Measurements from ENCODE around the gene TRMT2B.
"Not testable (repeated sequence)": the region's sequence is repeated elsewhere in the genome, so short reads cannot be mapped to it uniquely, and the experiment has no call there.

TRMT2B gene

DNA sequence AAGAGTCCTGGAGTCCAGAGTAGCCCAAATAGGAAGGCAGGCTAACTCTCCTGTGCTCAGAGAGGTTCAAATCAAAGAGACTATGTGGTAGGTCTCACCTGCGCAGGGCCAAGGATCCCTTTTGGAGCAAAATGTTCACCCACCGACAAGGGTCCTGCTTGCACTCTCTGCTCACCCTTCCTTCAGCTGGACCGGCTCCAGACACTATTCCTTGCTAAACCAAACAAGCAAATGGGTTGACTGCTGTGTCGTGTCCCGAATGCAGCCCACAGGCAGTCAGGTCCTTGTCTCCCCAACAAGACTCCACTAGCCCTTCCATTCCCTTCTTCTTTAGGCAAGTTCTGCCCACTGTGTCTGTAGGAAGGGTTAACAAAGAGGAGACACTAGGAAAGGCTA is 760 bp downstream of the TRMT2B start:
- Mint-ChIP-seq H3K27me3 (no peaks in the 10 kb centered on the region), H3K9me3 (no peaks in the 10 kb centered on the region), H3K36me3 (peaks cover 10 to 26% of the 10 kb centered on the region in 2 donors), H3K4me3 (peak overlapping the region; percentile 83 to 88), H3K27ac (peak overlapping the region; percentile 96), H3K4me1 (peaks cover 4 to 15% of the 10 kb centered on the region in 2 donors)
- DNase-seq (no peak), ATAC-seq (replicated peaks) (peak in 1 of 2 donors; percentile 4)

DNA sequence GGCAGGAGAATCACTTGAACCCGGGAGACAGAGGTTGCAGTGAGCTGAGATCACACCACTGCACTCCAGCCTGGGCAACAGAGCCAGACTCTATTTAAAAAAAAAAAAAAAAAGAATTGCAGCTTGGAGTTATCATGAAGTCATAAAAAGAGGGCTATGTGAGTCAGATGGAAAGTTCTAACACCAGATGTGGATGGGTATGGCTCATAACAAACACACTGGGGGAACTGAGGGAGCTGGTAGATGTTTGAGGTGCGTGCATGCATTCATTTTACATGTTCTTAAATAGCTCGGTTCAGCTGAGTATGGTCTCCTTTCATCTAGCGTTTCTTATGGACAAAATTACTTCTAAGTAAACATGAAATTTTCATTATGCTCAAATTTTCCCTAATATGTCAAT is 11.7 kb downstream of the TRMT2B start:
- no peaks in the 10 kb centered on the region for H3K9me3 Mint-ChIP-seq
- H3K4me3 Mint-ChIP-seq: no peak overlapping the region
- DNase-seq (no peak), ATAC-seq (replicated peaks) (peak; percentile 44 to 73)
- no peaks in the 10 kb centered on the region for H3K27me3 Mint-ChIP-seq
- H3K27ac Mint-ChIP-seq: no peak overlapping the region
- H3K4me1 Mint-ChIP-seq: peaks cover 0 to 10% of the 10 kb centered on the region in 2 donors
- H3K36me3 Mint-ChIP-seq: peaks cover 12 to 24% of the 10 kb centered on the region in 2 donors

DNA sequence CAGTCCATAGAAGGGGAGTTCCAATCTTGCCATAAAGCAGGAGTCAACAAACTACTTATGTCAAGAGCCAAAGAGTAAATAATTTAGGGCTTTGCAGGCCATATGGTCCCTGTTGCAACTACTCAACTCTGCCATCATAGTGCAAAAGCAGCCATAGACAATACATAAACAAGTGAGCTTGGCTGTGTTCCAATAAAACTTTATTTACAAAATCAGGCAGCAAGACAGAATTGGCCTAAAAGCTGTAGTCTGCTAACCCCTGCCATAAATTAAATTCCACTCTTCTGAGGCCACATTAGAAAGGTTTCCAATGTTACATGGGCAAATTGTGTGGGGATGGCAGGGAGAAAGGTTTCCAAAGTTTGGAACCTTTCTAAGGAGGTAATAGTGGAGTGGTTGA is 14.7 kb downstream of the TRMT2B start:
- Mint-ChIP-seq H3K27ac (no peak overlapping the region), H3K27me3 (no peaks in the 10 kb centered on the region), H3K9me3 (no peaks in the 10 kb centered on the region), H3K36me3 (peaks cover 8 to 18% of the 10 kb centered on the region in 2 donors), H3K4me1 (no peaks in the 10 kb centered on the region), H3K4me3 (no peak overlapping the region)
- ATAC-seq (replicated peaks) (no peak), DNase-seq (no peak)

DNA sequence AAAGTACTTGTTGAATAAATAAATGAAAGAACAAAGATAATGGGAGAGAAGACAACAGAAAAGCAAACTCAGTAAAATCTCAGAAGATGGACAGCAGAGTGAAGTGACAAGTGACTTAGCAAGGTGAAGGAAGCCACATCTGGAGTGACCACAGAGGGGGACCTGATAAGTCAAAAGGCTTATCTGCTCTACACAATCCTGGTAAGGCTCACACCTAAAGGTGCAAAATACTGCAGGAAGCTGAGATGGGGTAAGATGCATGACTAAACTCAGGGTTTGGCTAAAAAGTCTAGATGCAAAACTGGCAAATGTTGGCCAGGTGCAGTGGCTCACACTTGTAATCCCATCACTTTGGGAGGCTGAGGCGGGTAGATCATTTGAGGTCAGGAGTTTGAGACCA is 22.2 kb downstream of the TRMT2B start:
- DNase-seq: no peak
- ATAC-seq (replicated peaks): no peak
- H3K27me3 Mint-ChIP-seq: peaks cover 0 to 3% of the 10 kb centered on the region in 2 donors
- H3K4me3 Mint-ChIP-seq: no peak overlapping the region
- H3K9me3 Mint-ChIP-seq: no peaks in the 10 kb centered on the region
- H3K36me3 Mint-ChIP-seq: peaks cover 18 to 21% of the 10 kb centered on the region in 2 donors
- no peak overlapping the region for H3K27ac Mint-ChIP-seq
- no peaks in the 10 kb centered on the region for H3K4me1 Mint-ChIP-seq

DNA sequence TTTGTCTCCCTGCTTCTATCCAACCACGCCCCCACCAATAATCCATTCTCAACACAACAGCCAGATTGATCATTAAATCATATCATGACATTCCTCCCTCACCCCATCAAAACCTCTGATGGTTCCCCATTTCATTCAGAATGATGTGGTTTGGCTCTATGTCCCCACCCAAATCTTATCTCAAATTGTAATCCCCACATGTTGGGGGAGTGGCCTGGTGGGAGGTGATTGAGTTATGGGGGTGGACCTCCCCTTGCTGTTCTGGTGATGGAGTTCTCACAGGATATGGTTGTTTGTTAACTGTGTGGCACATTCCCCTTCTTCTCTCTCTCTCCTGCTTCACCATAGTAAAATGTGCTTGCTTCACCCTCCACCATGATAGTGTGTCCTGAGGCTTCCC is 23.3 kb downstream of the TRMT2B start:
- Mint-ChIP-seq H3K4me1 (no peaks in the 10 kb centered on the region), H3K27me3 (peaks cover 0 to 3% of the 10 kb centered on the region in 2 donors), H3K4me3 (no peak overlapping the region), H3K27ac (no peak overlapping the region), H3K9me3 (no peaks in the 10 kb centered on the region), H3K36me3 (peaks cover 18 to 21% of the 10 kb centered on the region in 2 donors)
- no peak for DNase-seq
- no peak for ATAC-seq (replicated peaks)

DNA sequence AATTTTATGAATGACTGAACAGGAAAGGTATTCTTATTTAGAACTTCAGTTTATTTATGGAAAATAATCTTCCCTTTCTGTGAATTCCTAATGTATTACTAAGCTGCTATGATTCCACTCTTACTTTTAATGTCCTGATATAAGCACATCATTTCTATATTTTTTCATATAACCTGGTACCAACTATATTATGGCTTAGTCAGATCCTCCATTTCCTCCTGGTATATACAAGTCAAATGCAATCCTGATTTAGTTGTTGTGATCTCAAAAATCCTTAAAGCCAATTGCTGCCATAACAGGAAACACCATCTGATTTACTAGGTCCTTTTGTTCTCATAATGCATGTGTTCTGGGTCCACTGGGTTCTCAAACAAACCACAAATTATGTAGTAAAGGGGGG is 26.8 kb downstream of the TRMT2B start:
- H3K36me3 Mint-ChIP-seq: peaks cover 20 to 31% of the 10 kb centered on the region in 2 donors
- no peaks in the 10 kb centered on the region for H3K4me1 Mint-ChIP-seq
- ATAC-seq (replicated peaks) (no peak), DNase-seq (no peak)
- H3K9me3 Mint-ChIP-seq: no peaks in the 10 kb centered on the region
- H3K27me3 Mint-ChIP-seq: peaks cover 0 to 3% of the 10 kb centered on the region in 2 donors
- no peak overlapping the region for H3K27ac Mint-ChIP-seq
- no peak overlapping the region for H3K4me3 Mint-ChIP-seq

DNA sequence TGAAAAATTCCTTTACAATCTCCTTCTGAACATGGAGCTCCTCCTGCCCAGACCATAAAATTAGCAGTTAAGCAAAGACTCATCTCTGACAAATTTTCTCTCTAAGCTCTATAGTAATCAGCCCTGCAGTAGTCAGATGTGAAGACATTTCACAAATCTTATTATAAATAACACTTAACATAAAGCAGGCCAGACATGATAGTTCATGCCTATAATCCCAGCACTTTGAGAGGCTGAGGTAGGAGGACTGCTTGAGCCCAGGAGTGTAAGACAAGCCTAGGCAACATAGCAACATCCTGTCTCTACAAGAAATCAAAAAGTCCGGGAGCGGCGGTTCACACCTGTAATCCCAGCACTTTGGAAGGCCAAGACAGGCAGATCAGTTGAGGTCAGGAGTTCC is 29.9 kb downstream of the TRMT2B start:
- no peak overlapping the region for H3K4me3 Mint-ChIP-seq
- no peaks in the 10 kb centered on the region for H3K4me1 Mint-ChIP-seq
- no peaks in the 10 kb centered on the region for H3K9me3 Mint-ChIP-seq
- H3K36me3 Mint-ChIP-seq: peaks cover 11 to 25% of the 10 kb centered on the region in 2 donors
- ATAC-seq (replicated peaks) (no peak), DNase-seq (no peak)
- peaks cover 0 to 3% of the 10 kb centered on the region in 2 donors for H3K27me3 Mint-ChIP-seq
- H3K27ac Mint-ChIP-seq: no peak overlapping the region

DNA sequence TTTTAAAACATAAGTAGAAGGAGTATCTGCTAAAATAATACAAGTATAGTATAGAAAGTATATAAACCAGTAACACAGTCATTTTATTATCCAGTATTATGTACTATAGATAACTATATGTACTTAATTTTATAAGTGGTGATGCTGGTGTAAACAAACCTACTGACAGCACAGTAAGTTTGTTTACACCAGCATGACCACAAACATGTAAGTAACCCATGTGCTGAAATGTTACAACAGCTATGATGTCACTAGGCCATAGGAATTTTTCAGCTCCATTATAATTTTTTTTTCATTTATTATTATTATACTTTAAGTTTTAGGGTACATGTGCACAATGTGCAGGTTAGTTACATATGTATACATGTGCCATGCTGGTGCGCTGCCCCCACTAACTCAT is 39.9 kb downstream of the TRMT2B start:
- not testable (repeated sequence) for DNase-seq; H3K4me3 Mint-ChIP-seq; ATAC-seq (replicated peaks); H3K27me3 Mint-ChIP-seq; H3K27ac Mint-ChIP-seq; H3K4me1 Mint-ChIP-seq; H3K9me3 Mint-ChIP-seq
- H3K36me3 Mint-ChIP-seq: peaks cover 12 to 13% of the 10 kb centered on the region in 2 donors

DNA sequence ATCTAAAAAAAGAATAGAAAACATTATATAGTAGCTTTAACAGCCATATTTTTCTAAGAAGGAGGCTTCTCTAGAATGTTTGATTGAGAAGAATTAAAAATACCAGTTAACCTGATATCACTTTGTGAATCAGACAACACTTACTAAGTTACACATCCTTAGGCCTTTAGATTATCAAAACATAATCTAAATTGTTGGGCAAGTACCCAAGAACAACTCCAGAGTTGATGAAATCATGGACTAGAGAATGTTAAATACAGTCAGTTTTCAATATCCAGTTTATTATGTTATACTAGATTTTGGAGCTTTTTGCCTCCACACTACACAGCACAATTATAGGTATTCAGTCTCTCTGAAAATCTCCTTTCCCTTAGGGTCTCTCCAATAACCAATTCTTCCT is 42.8 kb downstream of the TRMT2B start:
- H3K4me1 Mint-ChIP-seq: no peaks in the 10 kb centered on the region
- no peak for DNase-seq
- H3K27me3 Mint-ChIP-seq: no peaks in the 10 kb centered on the region
- H3K4me3 Mint-ChIP-seq: no peak overlapping the region
- no peak overlapping the region for H3K27ac Mint-ChIP-seq
- H3K9me3 Mint-ChIP-seq: no peaks in the 10 kb centered on the region
- H3K36me3 Mint-ChIP-seq: peaks cover 19 to 25% of the 10 kb centered on the region in 2 donors
- ATAC-seq (replicated peaks): no peak

DNA sequence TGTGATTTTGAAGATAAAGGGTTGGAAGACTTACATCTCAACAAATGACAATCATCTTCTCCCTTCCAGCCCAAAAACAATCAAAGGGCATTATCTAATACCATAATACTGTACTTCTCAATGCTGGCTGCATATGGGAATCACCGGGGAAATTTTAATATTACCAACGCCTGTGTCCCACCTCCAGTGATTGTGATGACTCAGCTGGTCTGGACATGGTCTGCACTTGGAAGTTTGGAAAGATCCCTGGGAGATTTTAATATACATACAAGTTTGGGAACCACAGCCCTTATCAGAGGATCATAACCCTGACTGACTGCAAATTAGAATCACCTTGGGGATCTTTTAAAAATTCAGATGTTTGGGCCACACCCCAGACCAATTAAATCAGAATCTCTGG is 52.5 kb downstream of the TRMT2B start:
- no peak overlapping the region for H3K4me3 Mint-ChIP-seq
- H3K9me3 Mint-ChIP-seq: no peaks in the 10 kb centered on the region
- peaks cover 0 to 5% of the 10 kb centered on the region in 2 donors for H3K4me1 Mint-ChIP-seq
- H3K27me3 Mint-ChIP-seq: no peaks in the 10 kb centered on the region
- ATAC-seq (replicated peaks): no peak
- H3K27ac Mint-ChIP-seq: no peak overlapping the region
- H3K36me3 Mint-ChIP-seq: peaks cover 3 to 9% of the 10 kb centered on the region in 2 donors
- no peak for DNase-seq

DNA sequence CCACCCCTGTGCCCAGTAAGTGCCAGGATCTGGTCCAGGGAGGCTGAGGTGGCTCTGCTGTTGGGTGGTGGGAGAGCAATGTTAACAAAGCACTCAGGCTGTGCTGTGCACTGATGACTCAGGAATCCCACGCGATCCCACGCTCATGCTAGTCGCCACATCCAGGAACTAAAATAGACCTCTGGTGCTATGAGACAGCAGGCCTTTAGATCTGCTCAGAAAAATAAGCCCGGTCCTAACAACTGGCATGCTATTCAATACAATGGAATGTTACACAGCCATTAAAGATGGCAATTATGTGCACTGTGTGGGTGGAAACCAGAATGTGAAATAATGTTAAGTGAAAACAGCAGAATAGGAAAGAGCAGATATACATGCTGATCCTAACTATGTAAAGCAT is 56.4 kb downstream of the TRMT2B start:
- Mint-ChIP-seq H3K4me1 (peaks cover 2 to 9% of the 10 kb centered on the region in 2 donors), H3K27ac (no peak overlapping the region), H3K27me3 (no peaks in the 10 kb centered on the region), H3K9me3 (no peaks in the 10 kb centered on the region), H3K36me3 (peaks cover 4 to 10% of the 10 kb centered on the region in 2 donors), H3K4me3 (no peak overlapping the region)
- DNase-seq (no peak), ATAC-seq (replicated peaks) (no peak)

DNA sequence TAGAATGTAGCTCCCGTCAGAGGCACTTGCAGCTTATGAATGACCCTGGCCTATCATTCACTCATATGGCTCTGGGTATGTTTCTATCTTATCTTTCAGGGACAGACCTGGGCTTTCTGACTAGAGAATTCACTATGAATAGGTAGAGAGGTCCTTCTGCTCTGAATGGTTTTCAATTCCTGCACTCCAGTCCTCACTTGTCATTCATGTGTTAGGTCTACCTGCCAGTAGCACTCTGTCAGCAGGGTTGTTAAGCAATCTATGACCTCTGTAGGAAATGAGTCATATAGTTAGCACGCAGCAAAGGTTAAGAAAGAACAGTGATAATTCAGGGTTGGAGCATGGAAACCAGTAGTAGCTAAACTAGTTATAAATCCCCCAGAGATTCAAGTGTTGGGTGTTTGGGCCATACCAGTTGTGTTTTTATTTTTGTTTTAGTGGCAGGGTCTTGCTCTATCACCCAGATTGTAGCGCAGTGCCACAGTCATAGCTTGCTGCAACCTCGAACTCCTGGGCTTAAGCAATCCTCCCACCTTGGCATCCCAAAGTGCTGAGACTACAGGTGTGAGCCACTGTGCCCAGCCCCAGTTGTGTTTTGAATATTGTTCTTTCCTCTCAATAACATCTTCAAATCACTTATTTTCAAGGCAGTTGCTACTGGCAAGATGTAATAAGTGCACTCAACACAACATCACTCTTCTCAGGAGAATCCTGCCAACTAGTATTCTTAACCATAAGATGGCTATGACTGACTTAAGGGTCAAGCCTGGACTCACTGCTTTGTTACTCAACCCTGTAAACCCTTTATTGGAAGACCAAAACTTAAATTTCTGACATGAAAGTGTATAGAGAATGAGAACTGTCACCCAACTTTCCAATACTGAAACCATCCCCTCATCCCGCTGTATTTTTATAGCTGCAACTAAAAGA is 57.3 kb downstream of the TRMT2B start:
- ATAC-seq (replicated peaks): peak; percentile 69 to 86
- no peak overlapping the region for H3K27ac Mint-ChIP-seq
- H3K9me3 Mint-ChIP-seq: no peaks in the 10 kb centered on the region
- DNase-seq: no peak
- no peak overlapping the region for H3K4me3 Mint-ChIP-seq
- no peaks in the 10 kb centered on the region for H3K27me3 Mint-ChIP-seq
- H3K4me1 Mint-ChIP-seq: peaks cover 2 to 9% of the 10 kb centered on the region in 2 donors
- H3K36me3 Mint-ChIP-seq: peaks cover 5 to 10% of the 10 kb centered on the region in 2 donors

DNA sequence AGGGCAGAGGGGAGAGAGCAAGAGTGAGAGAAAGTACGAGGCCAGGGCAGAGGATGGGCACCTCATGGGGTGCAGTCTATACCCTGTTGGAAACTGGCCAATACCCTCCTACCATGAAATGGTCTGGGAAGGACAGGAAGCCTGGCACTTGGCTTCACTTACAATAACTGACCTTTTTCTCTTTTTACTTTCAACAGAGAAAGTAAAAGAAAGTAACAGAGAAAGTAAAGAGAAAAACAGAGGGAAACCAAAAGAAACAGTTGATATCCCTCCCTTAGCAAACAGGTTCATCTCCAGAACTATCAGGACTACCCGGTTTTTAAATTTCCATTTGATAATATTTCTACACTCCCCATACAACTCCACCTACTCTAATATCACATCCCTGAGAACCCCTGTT is 61.8 kb downstream of the TRMT2B start:
- no peak overlapping the region for H3K27ac Mint-ChIP-seq
- ATAC-seq (replicated peaks) (no peak), DNase-seq (no peak)
- no peaks in the 10 kb centered on the region for H3K9me3 Mint-ChIP-seq
- H3K27me3 Mint-ChIP-seq: no peaks in the 10 kb centered on the region
- peaks cover 15 to 17% of the 10 kb centered on the region in 2 donors for H3K36me3 Mint-ChIP-seq
- H3K4me3 Mint-ChIP-seq: no peak overlapping the region
- H3K4me1 Mint-ChIP-seq: peaks cover 2 to 9% of the 10 kb centered on the region in 2 donors

DNA sequence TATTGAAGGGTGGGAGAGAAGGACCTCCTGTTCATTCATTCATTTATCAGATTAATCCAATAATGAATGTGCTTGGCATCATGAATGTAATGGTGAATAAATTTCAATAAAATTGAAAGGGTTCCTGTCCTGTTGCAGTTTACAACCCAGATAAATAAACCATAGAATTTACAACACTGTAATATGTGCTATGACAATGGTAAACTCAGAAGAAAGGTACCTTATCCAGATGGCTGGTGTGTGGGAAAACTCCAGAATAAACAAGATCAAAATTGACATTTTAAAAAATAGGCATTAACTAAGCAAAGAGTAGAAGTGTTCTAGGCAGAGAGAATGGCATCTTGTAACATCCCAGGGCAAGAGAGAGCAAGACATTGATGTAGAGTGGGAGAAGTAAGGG is 67.1 kb downstream of the TRMT2B start:
- Mint-ChIP-seq H3K9me3 (no peaks in the 10 kb centered on the region), H3K27ac (no peak overlapping the region), H3K4me3 (no peak overlapping the region), H3K36me3 (peaks cover 9 to 17% of the 10 kb centered on the region in 2 donors), H3K27me3 (no peaks in the 10 kb centered on the region), H3K4me1 (peaks cover 0 to 2% of the 10 kb centered on the region in 2 donors)
- DNase-seq: no peak
- ATAC-seq (replicated peaks): no peak

DNA sequence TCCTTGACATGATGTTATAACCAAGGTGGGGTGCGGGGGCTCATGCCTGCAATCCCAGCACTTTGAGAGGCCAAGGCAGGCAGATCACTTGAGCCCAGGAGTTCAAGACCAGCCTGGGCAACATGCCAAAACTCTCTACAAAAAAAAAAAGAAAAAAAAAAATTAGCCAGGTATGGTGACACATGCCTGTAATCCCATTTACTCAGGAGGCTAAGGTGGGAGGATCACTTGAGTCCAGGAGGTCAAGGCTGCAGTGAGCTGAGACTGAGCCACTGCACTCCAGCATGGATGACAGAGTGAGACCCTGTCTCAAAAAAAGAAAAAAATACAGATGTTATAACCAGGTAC is 70.4 kb downstream of the TRMT2B start:
- not testable (repeated sequence) for H3K27ac Mint-ChIP-seq

More for the DNA sequence above, 70.4 kb downstream of the TRMT2B start:
- peaks cover 0 to 14% of the 10 kb centered on the region in 2 donors for H3K36me3 Mint-ChIP-seq
- not testable (repeated sequence) for H3K4me1 Mint-ChIP-seq; DNase-seq; H3K27me3 Mint-ChIP-seq; ATAC-seq (replicated peaks); H3K4me3 Mint-ChIP-seq; H3K9me3 Mint-ChIP-seq
